HPDE6-E6E7 (cell line): Measurements from ENCODE around the gene PHLDA2.
A peak's percentile ranks its signal among the peaks of the same experiment; 100 is the strongest.

ENCODE experiments used
- DNase-seq: peaks from one replicate; pipeline ENCODE4 v3.0.0; 2011; ENCODE audit warnings: missing footprints; ENCODE audit errors: extremely low spot score

The PHLDA2 gene

GRCh38 chr11:2929950-2930703 is 907 bp upstream of the PHLDA2 start:
- DNase-seq, result no peak

- peak; percentile 87 for DNase-seq
Observed at GRCh38 chr11:2929531-2929949, 320 bp upstream of the PHLDA2 start.

- DNase-seq, result no peak
Observed at GRCh38 chr11:2927851-2928604, 1.2 kb downstream of the PHLDA2 start.

GRCh38 chr11:2927121-2927800 is 2.0 kb downstream of the PHLDA2 start:
- no peak for DNase-seq

GRCh38 chr11:2926611-2927051 is 2.6 kb downstream of the PHLDA2 start:
- DNase-seq, result no peak

GRCh38 chr11:2924821-2925675 is 4.2 kb downstream of the PHLDA2 start:
- DNase-seq, result no peak

GRCh38 chr11:2924381-2924780 is 4.8 kb downstream of the PHLDA2 start:
- DNase-seq, result no peak

GRCh38 chr11:2923446-2924375 is 5.5 kb downstream of the PHLDA2 start:
- no peak for DNase-seq

GRCh38 chr11:2922655-2923054 is 6.6 kb downstream of the PHLDA2 start:
- no peak for DNase-seq

- DNase-seq, result no peak
Observed at GRCh38 chr11:2921742-2922493, 7.3 kb downstream of the PHLDA2 start.

- no peak for DNase-seq
Observed at GRCh38 chr11:2921261-2921660, 8.0 kb downstream of the PHLDA2 start.

- no peak for DNase-seq
Observed at GRCh38 chr11:2920343-2920742, 8.9 kb downstream of the PHLDA2 start.

- DNase-seq, result no peak
Observed at GRCh38 chr11:2919837-2920236, 9.4 kb downstream of the PHLDA2 start.

GRCh38 chr11:2919188-2919587 is 10.0 kb downstream of the PHLDA2 start:
- DNase-seq, result no peak

GRCh38 chr11:2917842-2918490 is 11.3 kb downstream of the PHLDA2 start:
- no peak for DNase-seq

GRCh38 chr11:2916892-2917645 is 12.2 kb downstream of the PHLDA2 start:
- no peak for DNase-seq

- DNase-seq, result no peak
Observed at GRCh38 chr11:2916114-2916891, 12.9 kb downstream of the PHLDA2 start.

- DNase-seq, result no peak
Observed at GRCh38 chr11:2915473-2915872, 13.7 kb downstream of the PHLDA2 start.
